HG03520 (cell line): Measurements from ENCODE around the gene CTAGE6.
"Not testable (repeated sequence)": the region's sequence is repeated elsewhere in the genome, so short reads cannot be mapped to it uniquely, and the experiment has no call there.

ENCODE experiments used
- ATAC-seq: cut with Tn5 transposase; IDR thresholded peaks from one replicate; pipeline ENCODE4 v1.9.1; 2021; ENCODE audit warnings: mild to moderate bottlenecking, moderate library complexity; ENCODE audit not compliant: unreplicated experiment

CTAGE6 gene

GRCh38 chr7:143757596-143757995 lies at the start of gene CTAGE6:
Gene CTAGE6 (minus strand): TSS chr7:143757696. CDS start chr7:143757658, 38 bp downstream.
- not testable (repeated sequence) for ATAC-seq

- not testable (repeated sequence) for ATAC-seq
These were observed 49.2 kb upstream of the CTAGE6 start for GRCh38 chr7:143806664-143807071.

GRCh38 chr7:143797896-143798290 lies 40.4 kb upstream of the CTAGE6 start:
- ATAC-seq: not testable (repeated sequence)

DNA sequence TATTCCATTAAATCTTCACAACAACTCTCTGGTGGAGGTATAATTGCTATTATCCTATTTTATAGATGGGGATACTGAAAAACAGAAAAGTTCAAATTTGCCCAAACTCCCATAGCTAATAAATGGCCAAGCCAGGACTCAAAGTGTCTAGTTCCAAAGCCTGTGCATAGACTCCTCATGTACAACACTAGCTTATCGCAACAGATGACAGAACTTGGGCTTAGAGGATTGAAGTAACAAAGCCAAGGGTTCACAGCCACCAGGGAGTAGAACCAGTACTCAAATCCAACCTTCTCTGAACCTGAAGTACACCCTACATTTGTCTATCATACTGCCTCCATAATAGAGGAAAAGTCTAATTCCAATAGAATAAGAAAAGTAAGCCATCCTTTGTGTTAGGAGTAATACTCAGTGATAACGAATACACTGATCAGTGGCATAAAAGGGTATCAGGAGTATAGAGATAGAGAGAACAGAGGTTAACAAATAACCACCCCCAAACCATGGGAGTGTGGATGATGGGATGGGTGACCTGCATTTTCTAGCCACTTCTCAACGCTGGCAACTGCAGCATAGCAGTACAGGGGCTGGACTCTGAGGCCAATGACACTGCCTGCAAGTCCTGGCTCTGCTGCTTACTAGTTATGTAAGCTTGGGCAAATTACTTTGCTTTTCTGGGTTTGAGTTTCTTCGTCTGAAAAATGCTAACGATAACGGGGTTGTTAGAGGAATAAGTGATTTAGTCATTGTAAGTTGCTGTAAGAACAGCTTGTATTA lies 39.8 kb upstream of the CTAGE6 start:
- not testable (repeated sequence) for ATAC-seq

- ATAC-seq: not testable (repeated sequence)
These were observed 38.2 kb upstream of the CTAGE6 start for GRCh38 chr7:143795653-143796052.

GRCh38 chr7:143792633-143793032 lies 35.1 kb upstream of the CTAGE6 start:
- ATAC-seq: not testable (repeated sequence)

DNA sequence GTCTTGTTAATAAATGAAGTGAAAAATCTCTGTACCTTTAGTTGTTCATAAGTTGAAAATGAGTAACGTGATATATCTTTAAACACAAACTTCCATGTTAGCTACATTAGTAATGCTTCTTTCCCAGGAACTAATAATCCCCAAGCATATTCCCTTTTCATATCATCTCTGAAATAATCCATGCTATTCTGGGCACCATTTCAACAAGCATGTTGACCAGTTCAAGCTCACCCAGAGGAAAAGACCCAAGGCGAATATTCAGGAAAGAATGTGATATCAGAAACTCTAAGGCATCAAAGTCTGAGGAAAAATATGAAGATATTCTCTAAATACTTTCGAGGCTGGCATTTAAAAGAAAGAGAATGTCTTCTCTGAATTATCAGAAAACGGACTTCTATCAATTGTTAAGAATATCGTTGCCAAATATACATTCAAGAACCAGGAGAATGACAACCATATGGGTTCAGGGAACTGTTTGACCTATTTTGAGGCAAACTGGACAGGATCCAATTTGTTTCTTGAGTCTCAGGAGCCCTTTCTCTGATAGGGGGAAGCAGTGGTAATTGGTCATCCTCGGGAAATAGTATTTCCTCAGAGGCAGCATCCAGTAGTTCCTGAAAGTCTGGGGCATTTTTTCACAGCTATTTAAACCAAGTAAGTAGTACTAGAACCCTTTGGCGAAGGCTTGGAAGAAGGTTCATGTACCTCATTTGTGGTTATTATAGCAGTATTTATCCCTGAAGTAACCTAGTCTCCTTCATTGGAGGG lies 28.1 kb upstream of the CTAGE6 start:
- ATAC-seq: not testable (repeated sequence)

DNA sequence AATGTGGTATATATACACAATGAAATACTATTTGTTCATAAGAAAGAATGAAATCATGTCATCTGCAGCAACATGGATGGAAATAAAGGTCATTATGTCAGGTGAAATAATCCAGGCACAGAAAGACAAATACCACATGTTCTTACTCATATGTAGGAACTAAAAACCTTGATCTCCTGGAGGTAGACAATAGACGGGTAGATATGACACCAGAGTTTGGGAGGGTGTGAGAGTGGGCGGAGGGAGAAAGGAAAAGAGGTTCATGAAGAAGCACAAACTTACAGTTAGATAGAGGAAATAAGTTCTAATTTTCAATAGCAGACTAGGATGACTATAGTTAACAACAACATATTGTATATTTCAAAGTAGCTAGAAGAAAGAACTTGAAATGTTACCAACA lies 22.1 kb upstream of the CTAGE6 start:
- ATAC-seq: not testable (repeated sequence)

- ATAC-seq: not testable (repeated sequence)
These were observed 15.4 kb upstream of the CTAGE6 start for GRCh38 chr7:143772738-143773468.

DNA sequence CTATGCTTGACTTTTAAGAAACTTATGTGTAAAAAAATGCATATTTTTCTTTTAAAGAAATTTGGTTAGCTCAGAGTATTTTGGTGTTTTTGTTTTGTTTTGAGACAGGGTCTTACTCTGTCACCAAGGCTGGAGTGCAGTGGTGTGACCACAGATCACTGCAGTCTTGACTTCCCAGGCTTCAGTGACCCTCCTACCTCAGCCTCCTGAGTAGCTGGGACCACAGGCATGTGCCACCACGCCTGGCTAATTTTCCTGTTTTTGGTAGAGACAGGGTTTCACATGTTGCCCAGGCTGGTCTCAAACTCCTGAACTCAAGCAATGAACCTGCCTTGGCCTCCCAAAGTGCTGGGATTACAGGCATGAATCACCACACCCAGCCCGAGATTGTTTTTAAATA lies 10.0 kb upstream of the CTAGE6 start:
- ATAC-seq: not testable (repeated sequence)

GRCh38 chr7:143765678-143766077 lies 8.2 kb upstream of the CTAGE6 start:
- ATAC-seq: not testable (repeated sequence)

DNA sequence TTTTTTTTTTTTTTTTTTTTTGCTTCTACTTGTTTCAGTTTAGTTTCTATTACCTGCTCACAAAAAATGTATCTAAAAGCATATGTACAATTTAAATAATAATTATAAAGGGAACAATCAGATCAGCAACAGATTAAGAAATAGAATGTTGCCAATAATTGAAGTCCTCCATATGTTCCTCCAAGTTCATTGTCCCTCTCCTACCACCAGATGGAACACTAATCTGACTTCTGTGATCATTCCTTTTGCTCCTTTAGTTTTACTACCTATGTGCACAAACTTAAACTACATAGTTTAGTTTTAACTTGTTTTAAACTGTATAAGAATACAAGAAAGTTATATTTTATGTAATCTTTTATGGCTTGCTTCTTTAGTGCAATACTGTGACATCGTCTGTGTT lies 5.6 kb upstream of the CTAGE6 start:
- ATAC-seq: not testable (repeated sequence)

DNA sequence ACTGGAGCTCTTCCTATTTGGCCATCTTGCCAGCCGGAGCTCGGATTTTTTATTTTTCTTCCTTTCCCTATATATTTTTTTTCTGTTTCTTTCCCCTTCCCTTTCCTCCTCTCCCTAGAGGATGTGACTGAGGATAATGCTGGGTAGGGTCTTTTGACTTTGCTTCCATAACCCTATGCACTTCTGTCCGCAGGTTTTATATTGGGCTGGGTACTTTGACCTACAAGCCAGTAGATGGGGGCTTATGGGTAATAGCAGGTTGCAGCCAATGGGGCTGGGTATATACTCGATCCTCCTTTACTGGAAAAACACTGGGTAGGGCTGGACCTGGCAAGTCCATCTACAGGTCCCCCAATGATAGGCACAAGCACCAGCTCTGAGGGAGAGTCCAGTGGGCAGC lies 12.2 kb downstream of the CTAGE6 start:
- not testable (repeated sequence) for ATAC-seq

DNA sequence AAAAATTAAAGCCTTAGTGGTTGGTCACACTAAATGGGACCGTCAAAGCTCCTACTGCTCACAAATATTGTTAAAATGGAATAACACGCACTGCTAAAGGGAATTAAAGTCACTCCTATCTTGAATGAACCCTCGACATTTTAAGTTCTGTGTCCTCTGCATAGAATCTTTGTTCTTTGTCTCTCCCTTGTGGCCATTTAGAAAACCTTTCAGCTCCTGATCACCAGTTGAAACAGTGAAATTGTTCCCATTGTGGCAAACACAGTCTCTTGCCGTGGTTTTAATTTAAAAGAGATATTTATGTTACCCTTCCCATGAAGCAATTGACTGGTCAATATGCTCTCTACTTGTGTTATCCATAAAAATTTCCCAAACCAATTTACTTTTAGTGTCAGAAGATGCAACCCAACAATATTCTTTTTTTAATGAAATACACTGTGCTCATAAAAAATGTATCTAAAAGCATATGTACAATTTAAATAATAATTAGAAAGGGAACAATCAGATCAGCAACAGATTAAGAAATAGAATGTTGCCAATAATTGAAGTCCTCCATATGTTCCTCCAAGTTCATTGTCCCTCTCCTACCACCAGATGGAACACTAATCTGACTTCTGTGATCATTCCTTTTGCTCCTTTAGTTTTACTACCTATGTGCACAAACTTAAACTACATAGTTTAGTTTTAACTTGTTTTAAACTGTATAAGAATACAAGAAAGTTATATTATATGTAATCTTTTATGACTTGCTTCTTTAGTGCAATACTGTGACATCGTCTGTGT lies 20.3 kb downstream of the CTAGE6 start:
- ATAC-seq: peak; percentile 57

- no peak for ATAC-seq
These were observed 21.5 kb downstream of the CTAGE6 start for GRCh38 chr7:143735962-143736361.

DNA sequence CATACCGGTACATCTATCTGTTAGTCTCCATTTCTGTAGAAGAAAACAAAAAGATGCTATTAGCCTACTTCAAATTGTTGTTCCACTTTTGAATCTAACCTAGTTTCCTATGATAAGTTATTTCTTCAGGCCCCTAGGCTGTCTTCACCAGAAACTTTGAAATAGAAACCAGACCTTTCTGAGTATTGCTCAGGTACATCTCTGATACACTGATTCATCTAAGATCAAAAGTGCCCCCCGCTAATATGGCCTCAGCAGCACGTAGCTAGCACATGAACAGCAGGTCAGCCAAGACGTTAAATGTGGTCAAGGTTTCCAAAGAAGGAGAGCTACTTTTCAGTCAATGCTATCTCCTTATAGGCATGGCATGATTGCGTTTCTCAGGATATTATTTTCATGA lies 23.6 kb downstream of the CTAGE6 start:
- ATAC-seq: no peak

- no peak for ATAC-seq
These were observed 29.1 kb downstream of the CTAGE6 start for GRCh38 chr7:143728333-143728862.

DNA sequence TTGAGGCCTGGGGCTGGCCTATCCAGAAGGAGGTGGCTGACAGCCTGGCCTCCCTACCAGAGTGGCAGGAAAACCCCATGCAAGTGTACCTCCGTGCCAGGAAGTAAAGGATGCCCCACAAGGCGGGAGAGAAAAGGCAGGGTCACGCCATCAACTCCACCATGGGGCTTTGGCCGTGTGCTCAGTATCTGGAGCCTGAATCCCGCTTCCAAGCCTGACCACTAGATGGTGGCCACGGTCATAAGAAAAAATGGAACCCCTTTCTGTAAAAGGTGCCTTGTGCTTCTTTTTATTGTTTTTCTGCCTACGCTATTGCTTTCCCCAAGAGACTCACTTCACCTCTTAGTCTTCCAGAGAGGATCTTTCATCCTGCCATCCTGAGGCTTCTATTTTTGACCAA lies 29.9 kb downstream of the CTAGE6 start:
- ATAC-seq: peak; percentile 85

- ATAC-seq: not testable (repeated sequence)
These were observed 31.4 kb downstream of the CTAGE6 start for GRCh38 chr7:143726143-143726542.

DNA sequence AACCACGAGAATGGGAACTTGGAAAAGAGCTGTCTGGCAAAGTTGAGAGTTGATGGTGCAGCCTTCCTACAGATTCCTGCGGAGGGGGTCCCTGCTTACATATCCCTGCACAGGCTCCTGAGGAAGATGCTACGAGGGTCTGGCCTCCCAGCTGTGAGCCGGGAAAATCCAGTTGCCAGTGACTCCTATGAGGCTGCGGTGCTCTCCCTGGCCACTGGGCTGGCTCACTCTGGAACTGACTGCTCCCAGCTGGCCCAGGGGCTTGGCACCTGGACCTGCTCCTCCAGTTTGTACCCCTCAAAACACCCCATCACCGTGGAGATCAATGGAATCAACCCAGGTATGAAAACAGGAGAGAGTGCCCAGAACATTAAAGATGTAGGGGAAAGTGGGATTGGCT lies 37.2 kb downstream of the CTAGE6 start:
- ATAC-seq: not testable (repeated sequence)
